ENCODE measurements around the gene TSPAN32. TPM values are rescaled to one million over a fixed set of nuclear protein-coding genes. Genes with fewer than 3 reads are reported as not detected.
A peak's percentile ranks its signal among the peaks of the same experiment; 100 is the strongest.

The TSPAN32 gene
- total RNA-seq, 1 donor from 2014 or later, result 0.23 TPM

DNA sequence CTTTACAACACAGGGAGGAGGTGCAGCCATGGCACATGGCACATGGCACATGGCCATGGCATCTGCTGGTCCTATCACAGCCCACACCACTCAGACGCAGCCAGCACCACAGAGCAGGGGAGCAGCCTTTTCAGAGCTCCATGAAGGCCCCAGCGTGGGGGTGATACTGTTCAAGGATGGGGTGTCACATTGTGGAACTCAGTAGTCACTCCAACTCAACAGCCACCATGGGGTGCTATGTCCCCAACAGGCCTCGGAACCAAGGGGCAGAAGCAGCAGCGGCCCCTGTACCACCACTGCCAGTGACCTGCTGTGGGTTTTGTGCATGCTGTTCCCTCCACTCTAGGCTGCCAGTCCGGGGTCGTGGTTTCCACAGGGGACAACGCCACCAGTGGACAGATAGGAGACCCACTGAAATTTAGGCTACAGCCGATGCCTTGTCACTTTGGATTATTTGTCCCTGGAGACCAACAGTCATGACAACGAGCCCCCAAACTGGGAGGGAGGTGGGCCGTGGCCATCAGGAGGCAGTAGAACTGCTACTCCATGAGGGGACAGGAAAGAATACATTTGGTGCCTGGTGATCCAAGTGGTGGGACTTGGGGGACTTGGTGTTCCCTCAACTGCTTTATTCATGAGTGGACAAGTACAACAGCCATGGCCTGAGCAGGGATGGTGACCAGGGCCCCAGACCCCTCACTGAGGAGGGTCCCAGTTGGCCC lies 44.9 kb downstream of the TSPAN32 start:
- no peak overlapping the region for H3K27ac Mint-ChIP-seq (ENCODE audit: unreplicated experiment)
- H3K36me3 Mint-ChIP-seq (ENCODE audit: low read depth, unreplicated experiment), result peaks cover 26% of the 10 kb centered on the region
- peaks cover 12% of the 10 kb centered on the region for H3K9me3 Mint-ChIP-seq (ENCODE audit: unreplicated experiment)
- DNase-seq (ENCODE audit: low spot score), result no peak
- H3K27me3 Mint-ChIP-seq (ENCODE audit: unreplicated experiment), result peaks cover 10% of the 10 kb centered on the region
- TF ChIP-seq, protein P1, sequence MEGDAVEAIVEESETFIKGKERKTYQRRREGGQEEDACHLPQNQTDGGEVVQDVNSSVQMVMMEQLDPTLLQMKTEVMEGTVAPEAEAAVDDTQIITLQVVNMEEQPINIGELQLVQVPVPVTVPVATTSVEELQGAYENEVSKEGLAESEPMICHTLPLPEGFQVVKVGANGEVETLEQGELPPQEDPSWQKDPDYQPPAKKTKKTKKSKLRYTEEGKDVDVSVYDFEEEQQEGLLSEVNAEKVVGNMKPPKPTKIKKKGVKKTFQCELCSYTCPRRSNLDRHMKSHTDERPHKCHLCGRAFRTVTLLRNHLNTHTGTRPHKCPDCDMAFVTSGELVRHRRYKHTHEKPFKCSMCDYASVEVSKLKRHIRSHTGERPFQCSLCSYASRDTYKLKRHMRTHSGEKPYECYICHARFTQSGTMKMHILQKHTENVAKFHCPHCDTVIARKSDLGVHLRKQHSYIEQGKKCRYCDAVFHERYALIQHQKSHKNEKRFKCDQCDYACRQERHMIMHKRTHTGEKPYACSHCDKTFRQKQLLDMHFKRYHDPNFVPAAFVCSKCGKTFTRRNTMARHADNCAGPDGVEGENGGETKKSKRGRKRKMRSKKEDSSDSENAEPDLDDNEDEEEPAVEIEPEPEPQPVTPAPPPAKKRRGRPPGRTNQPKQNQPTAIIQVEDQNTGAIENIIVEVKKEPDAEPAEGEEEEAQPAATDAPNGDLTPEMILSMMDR (IDR thresholded peaks at IDR 0.05; ENCODE audit: unreplicated experiment), result no peak
- H3K4me3 Mint-ChIP-seq (ENCODE audit: unreplicated experiment), result no peak overlapping the region
- no peaks in the 10 kb centered on the region for H3K4me1 Mint-ChIP-seq (ENCODE audit: unreplicated experiment)

DNA sequence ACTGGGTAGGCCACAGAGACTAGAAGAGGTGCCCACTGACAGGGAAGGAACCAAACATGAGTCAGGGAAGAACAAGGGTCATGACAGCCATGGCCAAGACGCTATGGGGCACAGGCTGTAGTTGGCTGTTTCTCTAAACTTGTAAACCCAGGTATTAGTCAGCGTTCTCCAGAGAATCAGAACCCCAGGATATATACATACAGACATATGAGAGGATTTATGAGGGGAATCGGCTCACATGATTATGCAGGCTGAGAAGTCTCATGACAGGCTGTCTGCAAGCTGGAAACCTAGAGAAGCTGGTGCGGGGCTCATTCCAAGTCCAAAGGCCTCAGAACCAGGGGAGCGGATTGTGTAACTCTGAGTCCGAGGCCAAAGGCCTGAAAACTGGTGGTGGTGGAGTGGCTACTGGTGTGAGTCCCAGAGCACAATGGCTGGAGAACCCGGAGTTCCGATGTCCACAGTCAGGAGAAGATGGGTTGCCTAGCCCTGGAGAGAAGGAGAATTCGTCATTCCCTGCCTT lies 45.6 kb downstream of the TSPAN32 start:
- DNase-seq (ENCODE audit: low spot score), result no peak
- peaks cover 10% of the 10 kb centered on the region for H3K27me3 Mint-ChIP-seq (ENCODE audit: unreplicated experiment)
- TF ChIP-seq, protein P1 (IDR thresholded peaks at IDR 0.05; ENCODE audit: unreplicated experiment), result no peak
- no peak overlapping the region for H3K4me3 Mint-ChIP-seq (ENCODE audit: unreplicated experiment)
- H3K9me3 Mint-ChIP-seq (ENCODE audit: unreplicated experiment), result peaks cover 12% of the 10 kb centered on the region
- H3K4me1 Mint-ChIP-seq (ENCODE audit: unreplicated experiment), result no peaks in the 10 kb centered on the region
- no peak overlapping the region for H3K27ac Mint-ChIP-seq (ENCODE audit: unreplicated experiment)
- H3K36me3 Mint-ChIP-seq (ENCODE audit: low read depth, unreplicated experiment), result peaks cover 26% of the 10 kb centered on the region

DNA sequence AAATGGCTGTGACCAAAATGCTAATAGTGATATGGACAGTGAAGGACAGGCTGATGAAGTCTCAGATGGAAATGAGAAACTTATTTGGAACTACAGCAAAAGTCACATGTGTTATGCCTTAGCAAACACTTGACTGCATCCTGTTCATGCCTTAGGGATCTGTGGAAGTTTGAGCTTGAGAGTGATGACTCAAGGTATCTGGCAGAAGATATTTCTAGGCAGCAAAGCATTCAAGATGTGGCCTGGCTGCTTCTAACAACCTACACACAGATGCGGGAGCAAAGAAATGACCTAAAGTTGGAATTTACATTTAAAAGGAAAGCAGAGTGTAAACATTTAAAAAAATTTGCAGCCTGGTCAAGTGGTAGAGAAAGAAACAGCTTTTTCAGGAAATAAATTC lies 47.2 kb downstream of the TSPAN32 start:
- TF ChIP-seq, protein P1 (IDR thresholded peaks at IDR 0.05; ENCODE audit: unreplicated experiment), result no peak
- peaks cover 12% of the 10 kb centered on the region for H3K9me3 Mint-ChIP-seq (ENCODE audit: unreplicated experiment)
- no peak for DNase-seq (ENCODE audit: low spot score)
- H3K4me1 Mint-ChIP-seq (ENCODE audit: unreplicated experiment), result no peaks in the 10 kb centered on the region
- peaks cover 23% of the 10 kb centered on the region for H3K36me3 Mint-ChIP-seq (ENCODE audit: low read depth, unreplicated experiment)
- H3K27ac Mint-ChIP-seq (ENCODE audit: unreplicated experiment), result no peak overlapping the region
- peak overlapping the region; percentile 33 for H3K4me3 Mint-ChIP-seq (ENCODE audit: unreplicated experiment)
- H3K27me3 Mint-ChIP-seq (ENCODE audit: unreplicated experiment), result peaks cover 8% of the 10 kb centered on the region

DNA sequence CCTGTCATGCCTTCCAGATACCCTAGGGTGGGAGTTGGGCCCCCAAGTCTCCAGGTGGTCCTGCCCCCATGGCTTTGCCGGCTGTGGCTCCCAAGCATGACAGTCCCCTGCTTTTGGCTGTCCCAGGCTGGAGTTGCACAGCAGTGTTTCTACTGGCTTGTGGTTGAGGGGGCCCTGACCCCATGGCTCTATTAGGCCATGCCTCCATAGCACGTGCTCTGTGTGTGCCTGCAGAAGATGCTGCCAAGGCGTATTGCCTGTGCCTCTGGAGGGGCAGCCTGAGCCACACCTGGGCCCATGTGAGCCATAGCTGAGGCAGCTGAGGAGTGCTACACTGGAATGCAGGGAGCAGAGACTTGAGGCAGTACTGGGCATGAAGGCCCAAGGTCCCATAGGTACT lies 49.9 kb downstream of the TSPAN32 start:
- Mint-ChIP-seq H3K27ac (ENCODE audit: unreplicated experiment) (no peak overlapping the region), H3K9me3 (ENCODE audit: unreplicated experiment) (peaks cover 12% of the 10 kb centered on the region), H3K27me3 (ENCODE audit: unreplicated experiment) (peaks cover 6% of the 10 kb centered on the region), H3K4me1 (ENCODE audit: unreplicated experiment) (no peaks in the 10 kb centered on the region), H3K4me3 (ENCODE audit: unreplicated experiment) (no peak overlapping the region), H3K36me3 (ENCODE audit: low read depth, unreplicated experiment) (peaks cover 27% of the 10 kb centered on the region)
- DNase-seq (ENCODE audit: low spot score), result no peak
- TF ChIP-seq, protein P1 (IDR thresholded peaks at IDR 0.05; ENCODE audit: unreplicated experiment), result no peak

DNA sequence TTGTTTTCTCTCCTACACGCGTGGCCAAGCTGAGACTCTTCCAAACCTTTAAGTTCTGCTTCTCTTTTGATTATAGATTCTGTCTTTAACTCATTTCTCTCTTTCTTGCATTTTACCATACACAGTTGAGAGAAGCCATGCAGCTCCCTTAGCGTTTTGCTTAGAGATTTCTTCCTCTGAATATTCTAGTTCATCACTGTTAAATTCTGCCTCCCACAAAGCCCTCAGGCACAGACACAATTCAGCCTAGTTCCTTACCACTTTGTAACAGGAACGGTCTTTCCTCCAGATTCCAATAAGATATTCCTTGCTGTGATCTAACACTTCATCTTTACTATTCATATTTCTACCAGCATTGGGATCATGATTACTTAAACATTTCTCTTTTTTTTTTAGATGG lies 50.6 kb downstream of the TSPAN32 start:
- peaks cover 12% of the 10 kb centered on the region for H3K9me3 Mint-ChIP-seq (ENCODE audit: unreplicated experiment)

More for the DNA sequence above, 50.6 kb downstream of the TSPAN32 start:
- Mint-ChIP-seq H3K36me3 (ENCODE audit: low read depth, unreplicated experiment) (peaks cover 28% of the 10 kb centered on the region), H3K27ac (ENCODE audit: unreplicated experiment) (no peak overlapping the region), H3K4me1 (ENCODE audit: unreplicated experiment) (no peaks in the 10 kb centered on the region), H3K27me3 (ENCODE audit: unreplicated experiment) (peaks cover 7% of the 10 kb centered on the region), H3K4me3 (ENCODE audit: unreplicated experiment) (no peak overlapping the region)
- no peak for DNase-seq (ENCODE audit: low spot score)
- TF ChIP-seq, protein P1 (IDR thresholded peaks at IDR 0.05; ENCODE audit: unreplicated experiment), result no peak

Data from endothelial cell (in vitro differentiated cells).